Skeletal muscle tissue (tissue), 4 donors: ENCODE data around the gene TAF13. TPM values are rescaled to one million over a fixed set of nuclear protein-coding genes. Genes with fewer than 3 reads are reported as not detected.
A peak's percentile ranks its signal among the peaks of the same experiment; 100 is the strongest.

Experiments
- H3K27ac ChIP-seq: one replicate; pipeline ENCODE4 v1.7.0; 2013; ENCODE audit warnings: mild to moderate bottlenecking, low read depth, low read length, inconsistent platforms
- H3K27me3 ChIP-seq, 3 donors: one replicate each; pipeline ENCODE4 v1.7.0; 2013; ENCODE audit warnings: low read length in 3 of 3; ENCODE audit not compliant: control insufficient read depth in 3 of 3, insufficient read depth in 3 of 3
- H3K36me3 ChIP-seq, 3 donors: one replicate each; pipeline ENCODE4 v1.7.0; 2013; ENCODE audit warnings: low read length in 3 of 3; ENCODE audit not compliant: control insufficient read depth in 3 of 3, insufficient read depth in 3 of 3
- H3K4me1 ChIP-seq, 3 donors: one replicate each; pipeline ENCODE4 v1.7.0; 2013; ENCODE audit warnings: low read length in 3 of 3, mild to moderate bottlenecking in 3 of 3; ENCODE audit not compliant: control insufficient read depth in 3 of 3, insufficient read depth in 3 of 3
- H3K4me3 ChIP-seq, 3 donors: one replicate each; pipeline ENCODE4 v1.7.0; 2013; ENCODE audit warnings: low read length in 3 of 3
- H3K9ac ChIP-seq, 3 donors: one replicate each; pipeline ENCODE4 v1.7.0; 2013; ENCODE audit warnings: low read length in 3 of 3, mild to moderate bottlenecking in 3 of 3, moderate library complexity in 2 of 3, low read depth in 1 of 3
- H3K9me3 ChIP-seq, 3 donors: one replicate each; pipeline ENCODE4 v1.7.0; 2013; ENCODE audit warnings: low read length in 3 of 3; ENCODE audit not compliant: control insufficient read depth in 3 of 3
- total RNA-seq: library from RNA; depleted of rRNA; stranded (reverse); fragments of >200 nt; gene quantifications from one replicate; pipeline ENCODE4 v1.2.3, GENCODE V29; 2014
- donor health status: Osteomylitis.

TAF13 gene
- total RNA-seq, 1 donor from 2014 or later, result 23.0 TPM

DNA sequence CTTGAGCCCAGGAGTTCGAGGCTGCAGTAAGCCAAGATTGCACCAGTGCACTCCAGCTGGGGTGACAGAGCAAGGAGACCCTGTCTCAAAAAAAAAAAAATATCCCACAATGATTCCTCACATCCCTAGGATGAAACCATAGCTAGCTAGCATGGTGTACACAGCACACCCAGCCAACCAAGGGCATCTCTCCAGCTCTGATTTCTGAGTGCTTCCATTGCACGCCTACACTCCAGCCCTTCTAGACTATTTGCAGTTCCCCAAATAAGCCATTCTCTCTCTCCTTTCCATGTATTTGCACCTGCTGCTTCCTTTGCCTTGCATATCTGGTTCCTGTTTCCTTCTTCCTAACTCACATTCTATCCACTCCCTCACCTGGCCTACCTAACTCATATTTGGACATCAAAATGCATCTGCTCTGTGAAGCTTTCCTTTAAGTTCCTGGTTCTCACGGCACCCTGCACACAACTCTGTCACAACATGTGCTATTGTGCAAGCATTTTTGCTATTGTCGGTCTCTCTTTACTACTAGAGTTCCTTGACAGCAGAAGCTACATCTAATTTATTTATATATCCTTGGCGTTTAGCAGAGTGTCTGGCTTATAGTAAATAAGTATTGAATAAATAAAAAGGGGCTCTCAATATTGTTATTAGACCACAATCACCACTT, 35.7 kb upstream of the TAF13 start:
- no peaks in the 10 kb centered on the region for H3K9me3 ChIP-seq
- peaks cover 17 to 32% (median 23%) of the 10 kb centered on the region in 3 donors for H3K27me3 ChIP-seq
- H3K4me1 ChIP-seq, result peaks cover 17 to 22% (median 21%) of the 10 kb centered on the region in 3 donors
- H3K27ac ChIP-seq, result no peak overlapping the region
- no peak overlapping the region for H3K4me3 ChIP-seq
- no peak overlapping the region for H3K9ac ChIP-seq
- no peaks in the 10 kb centered on the region for H3K36me3 ChIP-seq

DNA sequence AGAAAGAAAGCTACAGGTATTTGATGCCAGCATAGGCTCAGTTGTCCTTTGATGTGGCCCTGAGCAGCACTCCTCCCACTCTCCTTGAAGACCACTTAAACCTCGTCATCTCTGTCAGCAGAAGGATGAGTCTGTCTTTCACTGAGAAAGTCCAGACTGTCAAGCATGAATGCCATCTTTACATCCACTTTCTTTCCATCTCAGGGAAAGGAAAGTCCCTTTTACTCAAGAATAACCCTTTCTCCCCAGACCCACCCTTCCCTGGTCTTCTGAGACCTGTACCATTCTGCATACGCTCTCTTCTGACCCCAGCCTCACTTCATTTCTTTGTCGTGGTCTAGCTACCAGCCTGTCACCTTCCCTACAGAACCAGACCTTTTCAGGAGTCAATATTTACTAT, 34.1 kb upstream of the TAF13 start:
- no peak overlapping the region for H3K27ac ChIP-seq
- no peaks in the 10 kb centered on the region for H3K9me3 ChIP-seq
- H3K4me3 ChIP-seq, result no peak overlapping the region
- H3K27me3 ChIP-seq, result peaks cover 15 to 18% (median 18%) of the 10 kb centered on the region in 3 donors
- peaks cover 17 to 22% (median 21%) of the 10 kb centered on the region in 3 donors for H3K4me1 ChIP-seq
- H3K9ac ChIP-seq, result no peak overlapping the region
- no peaks in the 10 kb centered on the region for H3K36me3 ChIP-seq

- Histone ChIP-seq H3K9ac (no peak overlapping the region), H3K27ac (no peak overlapping the region), H3K4me1 (peaks cover 6 to 7% (median 6%) of the 10 kb centered on the region in 3 donors), H3K4me3 (no peak overlapping the region), H3K27me3 (no peaks in the 10 kb centered on the region), H3K9me3 (no peaks in the 10 kb centered on the region), H3K36me3 (no peaks in the 10 kb centered on the region)
These were observed 32.0 kb upstream of the TAF13 start for GRCh38 chr1:109107785-109108184.

- Histone ChIP-seq H3K36me3 (no peaks in the 10 kb centered on the region), H3K4me1 (peaks cover 0 to 4% (median 0%) of the 10 kb centered on the region in 3 donors), H3K4me3 (no peak overlapping the region), H3K9me3 (no peaks in the 10 kb centered on the region), H3K27me3 (no peaks in the 10 kb centered on the region), H3K9ac (no peak overlapping the region), H3K27ac (no peak overlapping the region)
These were observed 30.1 kb upstream of the TAF13 start for GRCh38 chr1:109105881-109106280.

- H3K4me3 ChIP-seq, result no peak overlapping the region
- H3K27ac ChIP-seq, result no peak overlapping the region
- no peak overlapping the region for H3K9ac ChIP-seq
- H3K36me3 ChIP-seq, result peaks cover 0 to 2% (median 0%) of the 10 kb centered on the region in 3 donors
- H3K4me1 ChIP-seq, result peaks cover under 1 to 10% (median 2%) of the 10 kb centered on the region in 3 donors
- H3K27me3 ChIP-seq, result no peaks in the 10 kb centered on the region
- H3K9me3 ChIP-seq, result no peaks in the 10 kb centered on the region
These were observed 28.8 kb upstream of the TAF13 start for GRCh38 chr1:109104364-109105151.

DNA sequence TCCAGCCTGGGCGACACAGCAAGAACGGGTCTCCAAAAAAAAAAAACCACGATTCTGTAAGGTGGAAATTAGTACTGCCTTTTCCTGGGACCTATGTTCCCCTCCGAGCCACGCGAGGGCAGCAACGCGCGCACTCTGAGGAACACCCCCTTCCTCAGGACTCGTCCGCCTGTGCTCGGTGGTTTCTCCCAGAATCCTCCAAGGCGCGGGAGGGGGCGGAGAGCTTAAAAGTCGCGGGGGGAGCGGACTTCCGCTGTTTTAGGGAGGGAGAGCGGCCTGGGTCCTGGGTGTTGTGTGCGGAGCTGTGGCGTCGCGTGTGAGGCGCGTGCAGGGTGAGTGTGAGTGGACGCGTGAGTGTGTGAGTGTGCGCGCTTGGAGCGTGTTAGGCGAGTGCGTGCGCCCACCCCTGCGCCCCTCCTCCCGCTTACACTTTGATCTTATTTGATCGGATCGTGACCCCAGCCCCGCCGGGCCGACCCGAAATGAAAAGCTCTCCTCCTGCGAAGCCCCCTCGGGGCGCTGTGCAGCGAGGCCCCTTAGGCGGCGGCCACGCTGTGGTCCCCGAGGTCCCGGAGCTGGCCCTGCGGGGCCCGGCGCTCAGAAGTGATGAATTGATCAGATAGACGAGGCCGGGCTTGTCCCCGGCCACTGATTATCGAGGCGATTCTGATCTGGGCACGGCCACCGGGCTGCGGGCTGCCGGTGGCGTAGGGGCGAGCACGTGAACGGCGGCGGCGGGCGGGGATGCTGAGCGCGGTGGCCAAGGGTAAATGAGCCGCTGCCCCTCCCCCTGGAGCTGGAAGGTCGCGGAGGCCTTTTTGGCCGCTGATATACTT, 24.4 kb upstream of the TAF13 start:
- peak overlapping the region; percentile 87 to 97 (median 97) for H3K4me3 ChIP-seq
- no peaks in the 10 kb centered on the region for H3K27me3 ChIP-seq
- H3K36me3 ChIP-seq, result peaks cover 0 to 3% (median 2%) of the 10 kb centered on the region in 3 donors
- H3K4me1 ChIP-seq, result peaks cover 2 to 12% (median 6%) of the 10 kb centered on the region in 3 donors
- H3K27ac ChIP-seq, result peak overlapping the region; percentile 98
- H3K9ac ChIP-seq, result peak overlapping the region; percentile 97 to 100 (median 99)
- no peaks in the 10 kb centered on the region for H3K9me3 ChIP-seq

GRCh38 chr1:109096120-109096519, 20.3 kb upstream of the TAF13 start:
- Histone ChIP-seq H3K9me3 (no peaks in the 10 kb centered on the region), H3K4me3 (no peak overlapping the region), H3K27me3 (no peaks in the 10 kb centered on the region), H3K27ac (no peak overlapping the region), H3K9ac (peak overlapping the region in 1 of 3 donors; percentile 1), H3K36me3 (peaks cover 7 to 10% (median 9%) of the 10 kb centered on the region in 3 donors), H3K4me1 (peaks cover 19 to 26% (median 23%) of the 10 kb centered on the region in 3 donors)

DNA sequence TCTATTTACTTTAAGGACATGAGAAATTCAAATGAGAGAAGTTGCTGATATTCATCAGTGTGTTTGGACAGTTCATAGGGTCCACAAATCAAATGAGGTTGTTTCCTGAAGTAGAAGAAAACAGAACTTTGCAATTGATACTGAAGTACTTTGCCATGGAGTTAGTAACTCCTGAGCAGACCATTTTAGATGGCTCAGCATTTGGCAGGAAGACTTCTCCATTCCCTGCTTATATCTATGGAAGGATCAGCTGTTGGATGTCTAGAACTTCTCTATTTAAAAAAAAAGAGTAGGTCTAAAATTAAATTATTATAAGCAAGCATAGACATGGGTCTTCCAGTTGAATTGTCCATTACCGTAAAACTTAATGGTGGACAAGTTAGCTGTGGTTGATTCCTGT, 19.8 kb upstream of the TAF13 start:
- H3K9me3 ChIP-seq, result no peaks in the 10 kb centered on the region

DNA sequence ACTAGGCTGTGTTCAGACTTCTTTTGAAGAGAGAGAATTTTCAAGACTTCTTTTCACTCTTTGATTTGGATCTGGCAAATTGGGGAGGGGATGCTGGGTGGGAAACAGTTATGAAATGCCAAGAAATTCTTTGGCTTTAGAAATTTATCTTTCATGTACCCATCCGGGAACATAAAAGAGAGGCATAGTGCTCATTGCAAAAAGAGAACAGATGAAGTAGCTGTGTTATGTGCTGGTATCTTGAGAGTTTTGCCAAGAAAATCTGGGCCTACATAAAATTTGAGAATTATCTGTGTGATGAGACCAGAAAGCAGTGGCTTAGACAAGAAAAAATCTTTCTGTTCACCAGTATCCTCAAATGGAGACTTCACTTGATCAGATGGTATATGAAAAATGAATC, 19.1 kb upstream of the TAF13 start:
- no peak overlapping the region for H3K27ac ChIP-seq
- peaks cover 7 to 9% (median 8%) of the 10 kb centered on the region in 3 donors for H3K36me3 ChIP-seq
- H3K4me3 ChIP-seq, result no peak overlapping the region
- H3K9me3 ChIP-seq, result no peaks in the 10 kb centered on the region
- H3K4me1 ChIP-seq, result peaks cover 17 to 30% (median 27%) of the 10 kb centered on the region in 3 donors
- H3K27me3 ChIP-seq, result no peaks in the 10 kb centered on the region
- no peak overlapping the region for H3K9ac ChIP-seq

More for the DNA sequence above, 19.8 kb upstream of the TAF13 start:
- Histone ChIP-seq H3K36me3 (peaks cover 7 to 10% (median 9%) of the 10 kb centered on the region in 3 donors), H3K27me3 (no peaks in the 10 kb centered on the region), H3K4me1 (peaks cover 17 to 26% (median 23%) of the 10 kb centered on the region in 3 donors), H3K9ac (no peak overlapping the region), H3K4me3 (no peak overlapping the region), H3K27ac (no peak overlapping the region)
